HS-5 (cell line): ENCODE measurements around the gene C20orf141.
A peak's percentile ranks its signal among the peaks of the same experiment; 100 is the strongest.
"Not testable (repeated sequence)": the region's sequence is repeated elsewhere in the genome, so short reads cannot be mapped to it uniquely, and the experiment has no call there.

Source experiments
- DNase-seq: peaks from one replicate; pipeline ENCODE4 v3.0.0-alpha.2; 2012; ENCODE audit warnings: low read depth

The C20orf141 gene

GRCh38 chr20:2814587-2815051, at the start of gene C20orf141:
Gene C20orf141, plus strand, starts transcription at chr20:2814987. Its CDS starts 198 bp downstream, at chr20:2815185.
- peak; percentile 99 for DNase-seq

- no peak for DNase-seq
Observed at GRCh38 chr20:2767768-2768631, 46.8 kb upstream of the C20orf141 start.

- DNase-seq = no peak
Observed at GRCh38 chr20:2768632-2769015, 46.2 kb upstream of the C20orf141 start.

GRCh38 chr20:2770091-2770490, 44.7 kb upstream of the C20orf141 start:
- DNase-seq = not testable (repeated sequence)

- DNase-seq = no peak
Observed at GRCh38 chr20:2771631-2772080, 43.1 kb upstream of the C20orf141 start.

- DNase-seq = no peak
Observed at GRCh38 chr20:2773812-2774211, 41.0 kb upstream of the C20orf141 start.

GRCh38 chr20:2775139-2775538, 39.6 kb upstream of the C20orf141 start:
- no peak for DNase-seq

- no peak for DNase-seq
Observed at GRCh38 chr20:2778602-2779321, 36.0 kb upstream of the C20orf141 start.

GRCh38 chr20:2780948-2781347, 33.8 kb upstream of the C20orf141 start:
- no peak for DNase-seq

GRCh38 chr20:2783908-2784566, 30.8 kb upstream of the C20orf141 start:
- DNase-seq = no peak

- DNase-seq = no peak
Observed at GRCh38 chr20:2793471-2793870, 21.3 kb upstream of the C20orf141 start.

- no peak for DNase-seq
Observed at GRCh38 chr20:2794202-2794748, 20.5 kb upstream of the C20orf141 start.

GRCh38 chr20:2794866-2795447, 19.8 kb upstream of the C20orf141 start:
- DNase-seq = no peak

- no peak for DNase-seq
Observed at GRCh38 chr20:2795451-2795850, 19.3 kb upstream of the C20orf141 start.

- DNase-seq = no peak
Observed at GRCh38 chr20:2796011-2796660, 18.7 kb upstream of the C20orf141 start.

- DNase-seq = no peak
Observed at GRCh38 chr20:2797136-2797983, 17.4 kb upstream of the C20orf141 start.

GRCh38 chr20:2798095-2798805, 16.5 kb upstream of the C20orf141 start:
- no peak for DNase-seq

GRCh38 chr20:2798814-2799213, 16.0 kb upstream of the C20orf141 start:
- no peak for DNase-seq

- no peak for DNase-seq
Observed at GRCh38 chr20:2799271-2799670, 15.5 kb upstream of the C20orf141 start.
